H9 (cell line): ENCODE data around the gene UNC80. TPM values are rescaled to one million over a fixed set of nuclear protein-coding genes. Genes with fewer than 3 reads are reported as not detected.

Experiments
- DNase-seq: peaks from one replicate; pipeline ENCODE4 v3.0.0-alpha.2; 2017
- H2AFZ ChIP-seq: one replicate; pipeline ENCODE4 v1.6.1; 2013; ENCODE audit warnings: mild to moderate bottlenecking, low read length, control low read depth, moderate library complexity
- H2AK5ac ChIP-seq: 2 replicates; pipeline ENCODE4 v1.6.1; 2013; ENCODE audit warnings: low read length, control low read depth, mixed read lengths; ENCODE audit not compliant: insufficient read length
- H2BK120ac ChIP-seq: one replicate; pipeline ENCODE4 v1.6.1; 2013; ENCODE audit warnings: low read depth, mild to moderate bottlenecking, low read length, control low read depth, inconsistent platforms; ENCODE audit not compliant: poor library complexity, severe bottlenecking
- H2BK12ac ChIP-seq: 2 replicates; pipeline ENCODE4 v1.6.1; 2013; ENCODE audit warnings: low read length, control low read depth, mixed read lengths, low read depth; ENCODE audit not compliant: insufficient read length
- H2BK15ac ChIP-seq: 2 replicates; pipeline ENCODE4 v1.6.1; 2013; ENCODE audit warnings: low read depth, low read length, control low read depth
- H2BK20ac ChIP-seq: one replicate; pipeline ENCODE4 v1.6.1; 2013; ENCODE audit warnings: low read depth, mild to moderate bottlenecking, low read length, control low read depth, inconsistent platforms; ENCODE audit not compliant: poor library complexity, severe bottlenecking
- H2BK5ac ChIP-seq: 2 replicates; pipeline ENCODE4 v1.6.1; 2013; ENCODE audit warnings: low read length, control low read depth, mixed read lengths; ENCODE audit not compliant: insufficient read length
- H3K14ac ChIP-seq: 2 replicates; pipeline ENCODE4 v1.6.1; 2013; ENCODE audit warnings: low read length, control low read depth; ENCODE audit not compliant: insufficient read depth
- H3K18ac ChIP-seq: 2 replicates; pipeline ENCODE4 v1.6.1; 2013; ENCODE audit warnings: low read depth, mild to moderate bottlenecking, mixed read lengths, low read length, control low read depth; ENCODE audit not compliant: insufficient read length
- H3K23ac ChIP-seq: 2 replicates; pipeline ENCODE4 v1.6.1; 2013; ENCODE audit warnings: low read length, control low read depth, mixed read lengths, low read depth; ENCODE audit not compliant: insufficient read length
- H3K23me2 ChIP-seq: 2 replicates; pipeline ENCODE4 v1.6.1; 2013; ENCODE audit warnings: low read depth, mild to moderate bottlenecking, mixed read lengths, low read length, control low read depth; ENCODE audit not compliant: insufficient read length, poor library complexity, severe bottlenecking
- H3K27ac ChIP-seq: 2 replicates; pipeline ENCODE4 v1.5.1; 2013; ENCODE audit warnings: low read length, control low read depth, mixed read lengths, low read depth; ENCODE audit not compliant: insufficient read length
- H3K27me3 ChIP-seq: 2 replicates; pipeline ENCODE4 v1.6.1; 2013; ENCODE audit warnings: low read length, control low read depth, inconsistent platforms; ENCODE audit not compliant: insufficient read depth
- H3K4ac ChIP-seq: 2 replicates; pipeline ENCODE4 v1.6.1; 2013; ENCODE audit warnings: low read depth, mild to moderate bottlenecking, control low read depth, inconsistent platforms, low read length, moderate library complexity
- H3K4me1 ChIP-seq: 2 replicates; pipeline ENCODE4 v1.6.1; 2013; ENCODE audit warnings: low read length, control low read depth, inconsistent platforms; ENCODE audit not compliant: insufficient read depth
- H3K4me2 ChIP-seq: 2 replicates; pipeline ENCODE4 v1.6.1; 2013; ENCODE audit warnings: low read length, control low read depth, mixed read lengths; ENCODE audit not compliant: insufficient read length, insufficient read depth
- H3K56ac ChIP-seq: 2 replicates; pipeline ENCODE4 v1.6.1; 2013; ENCODE audit warnings: low read depth, mild to moderate bottlenecking, mixed read lengths, low read length, control low read depth; ENCODE audit not compliant: insufficient read length
- H3K79me1 ChIP-seq: 2 replicates; pipeline ENCODE4 v1.6.1; 2013; ENCODE audit warnings: low read depth, mild to moderate bottlenecking, moderate library complexity, low read length, control low read depth, inconsistent platforms; ENCODE audit not compliant: insufficient read depth, poor library complexity, severe bottlenecking
- H3K79me2 ChIP-seq: 2 replicates; pipeline ENCODE4 v1.6.1; 2013; ENCODE audit warnings: low read length, control low read depth, inconsistent platforms; ENCODE audit not compliant: insufficient read depth
- H3K9ac ChIP-seq: 2 replicates; pipeline ENCODE4 v1.6.1; 2013; ENCODE audit warnings: low read length, control low read depth, mixed read lengths; ENCODE audit not compliant: insufficient read length; ENCODE audit errors: extremely low read depth
- H3K9me3 ChIP-seq: one replicate; pipeline ENCODE4 v1.6.1; 2013; ENCODE audit warnings: low read depth, low read length, inconsistent platforms; ENCODE audit not compliant: control insufficient read depth
- H3T11ph ChIP-seq: one replicate; pipeline ENCODE4 v1.6.1; 2013; ENCODE audit warnings: mild to moderate bottlenecking, low read length, control low read depth, inconsistent platforms
- H4K20me1 ChIP-seq: one replicate; pipeline ENCODE4 v1.6.1; 2013; ENCODE audit not compliant: control insufficient read depth, insufficient read length, insufficient read depth
- H4K5ac ChIP-seq: 2 replicates; pipeline ENCODE4 v1.6.1; 2013; ENCODE audit warnings: low read depth, mild to moderate bottlenecking, mixed read lengths, low read length, control low read depth; ENCODE audit not compliant: insufficient read length
- H4K8ac ChIP-seq: replicated peaks from 2 replicates; pipeline ENCODE4 v1.6.1; 2013; ENCODE audit warnings: low read length, control low read depth, mixed read lengths, low read depth; ENCODE audit not compliant: insufficient read length
- H4K91ac ChIP-seq: 2 replicates; pipeline ENCODE4 v1.6.1; 2013; ENCODE audit warnings: low read depth, mild to moderate bottlenecking, moderate library complexity, mixed read lengths, low read length, control low read depth; ENCODE audit not compliant: insufficient read length
- H3K27ac Mint-ChIP-seq, 3 experiments: 2 replicates in 2 of 3; 3 replicates in 1 of 3; pipeline ENCODE4 v1.8.0; 2020 to 2021; ENCODE audit warnings: mixed read lengths in 3 of 3, mild to moderate bottlenecking in 1 of 3, moderate library complexity in 1 of 3
- H3K27me3 Mint-ChIP-seq: 2 replicates; pipeline ENCODE4 v1.8.0; 2021; ENCODE audit warnings: low read depth, mild to moderate bottlenecking, moderate library complexity, mixed read lengths
- H3K36me3 Mint-ChIP-seq, 3 experiments: 2 replicates in 2 of 3; 3 replicates in 1 of 3; pipeline ENCODE4 v1.8.0; 2020 to 2021; ENCODE audit warnings: low read depth in 3 of 3, mixed read lengths in 3 of 3; ENCODE audit not compliant: insufficient read depth in 1 of 3
- H3K4me1 Mint-ChIP-seq, 2 experiments: 2 replicates each; pipeline ENCODE4 v1.8.0; 2020; ENCODE audit warnings: mixed read lengths in 2 of 2
- H3K4me3 Mint-ChIP-seq, 2 experiments: 2 replicates in 1 of 2; 3 replicates in 1 of 2; pipeline ENCODE4 v1.8.0; 2020 to 2021; ENCODE audit warnings: mild to moderate bottlenecking in 2 of 2, mixed read lengths in 2 of 2, moderate library complexity in 1 of 2
- H3K9me3 Mint-ChIP-seq, 2 experiments: 2 replicates in 1 of 2; 3 replicates in 1 of 2; pipeline ENCODE4 v1.8.0; 2020; ENCODE audit warnings: mild to moderate bottlenecking in 2 of 2, mixed read lengths in 2 of 2, moderate library complexity in 1 of 2
- WGBS: extraction: QIAGEN DNeasy Blood & Tissue Kit; methylation state at CpG from one replicate; pipeline ENCODE4 v1.1.7; 2013; ENCODE audit warnings: missing lambda C conversion rate, low lambda C conversion rate, mixed read lengths; ENCODE audit not compliant: insufficient read length; ENCODE audit errors: extremely low coverage; 5-methylcytosine and 5-hydroxymethylcytosine counted together
- total RNA-seq: library from RNA; stranded (reverse); gene quantifications from 2 replicates; pipeline ENCODE4 v1.2.1, GENCODE V29; 2021
- TF ChIP-seq, protein P1 (sequence below): fragments of 200-600 bp; sonication (generic); conservative IDR thresholded peaks from 3 replicates; pipeline ENCODE4 v1.8.0; 2021; ENCODE audit warnings: antibody characterized with exemption, mild to moderate bottlenecking

Gene UNC80
- total RNA-seq, 1 experiment from 2014 or later = 0.52 TPM

DNA sequence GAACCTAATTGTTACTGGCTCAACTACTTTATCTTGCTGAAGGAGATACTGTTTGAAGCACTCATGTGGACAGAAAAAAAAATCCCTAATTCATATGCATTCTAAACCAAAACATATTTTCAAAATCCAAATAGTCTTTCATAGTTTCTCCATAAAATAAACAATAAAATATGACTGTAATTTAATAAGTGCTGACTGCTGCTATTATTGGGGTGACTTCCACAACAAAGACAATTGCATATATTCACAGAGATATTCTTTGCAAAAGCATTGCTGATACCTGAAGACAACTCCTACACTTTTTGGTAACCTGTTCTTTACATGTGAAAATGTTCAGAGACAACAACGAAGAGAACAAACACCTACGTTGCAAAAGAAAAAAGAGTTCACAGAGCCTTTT is 157.7 kb downstream of the UNC80 start:
- H2BK20ac ChIP-seq = no peak overlapping the region
- H2AFZ ChIP-seq = no peak overlapping the region
- Mint-ChIP-seq H3K27ac (no peak overlapping the region; a peak in 1 of 7 replicates), H3K9me3 (no peaks in the 10 kb centered on the region), H3K4me3 (no peak overlapping the region), H3K4me1 (peaks cover 0 to 4% of the 10 kb centered on the region in 2 experiments; a peak in 2 of 4 replicates), H3K27me3 (no peaks in the 10 kb centered on the region; the same call in 1 of the 2 replicates), H3K36me3 (no peaks in the 10 kb centered on the region)
- H2BK120ac ChIP-seq = no peak overlapping the region
- no peak overlapping the region for H3K18ac ChIP-seq
- H3K4me2 ChIP-seq = no peak overlapping the region
- no peak overlapping the region for H4K8ac ChIP-seq
- no peaks in the 10 kb centered on the region for H3K79me2 ChIP-seq
- no peak overlapping the region for H4K91ac ChIP-seq
- H3K14ac ChIP-seq = no peak overlapping the region
- H3K56ac ChIP-seq = no peak overlapping the region
- no peak overlapping the region for H3K23ac ChIP-seq
- H2BK12ac ChIP-seq = no peak overlapping the region
- H3K9ac ChIP-seq = no peak overlapping the region
- no peaks in the 10 kb centered on the region for H3K27me3 ChIP-seq
- no peak overlapping the region for H2BK15ac ChIP-seq
- no peaks in the 10 kb centered on the region for H3K4me1 ChIP-seq
- H2AK5ac ChIP-seq = no peak overlapping the region
- H3K4ac ChIP-seq = no peak overlapping the region
- no peak overlapping the region for H3T11ph ChIP-seq
- no peak for DNase-seq
- no peaks in the 10 kb centered on the region for H3K23me2 ChIP-seq
- H3K27ac ChIP-seq = no peak overlapping the region
- no peak overlapping the region for H4K5ac ChIP-seq
- no CpG with 5 or more reads among the region's 2 CpGs for WGBS
- H3K79me1 ChIP-seq = no peaks in the 10 kb centered on the region
- TF ChIP-seq, protein P1, sequence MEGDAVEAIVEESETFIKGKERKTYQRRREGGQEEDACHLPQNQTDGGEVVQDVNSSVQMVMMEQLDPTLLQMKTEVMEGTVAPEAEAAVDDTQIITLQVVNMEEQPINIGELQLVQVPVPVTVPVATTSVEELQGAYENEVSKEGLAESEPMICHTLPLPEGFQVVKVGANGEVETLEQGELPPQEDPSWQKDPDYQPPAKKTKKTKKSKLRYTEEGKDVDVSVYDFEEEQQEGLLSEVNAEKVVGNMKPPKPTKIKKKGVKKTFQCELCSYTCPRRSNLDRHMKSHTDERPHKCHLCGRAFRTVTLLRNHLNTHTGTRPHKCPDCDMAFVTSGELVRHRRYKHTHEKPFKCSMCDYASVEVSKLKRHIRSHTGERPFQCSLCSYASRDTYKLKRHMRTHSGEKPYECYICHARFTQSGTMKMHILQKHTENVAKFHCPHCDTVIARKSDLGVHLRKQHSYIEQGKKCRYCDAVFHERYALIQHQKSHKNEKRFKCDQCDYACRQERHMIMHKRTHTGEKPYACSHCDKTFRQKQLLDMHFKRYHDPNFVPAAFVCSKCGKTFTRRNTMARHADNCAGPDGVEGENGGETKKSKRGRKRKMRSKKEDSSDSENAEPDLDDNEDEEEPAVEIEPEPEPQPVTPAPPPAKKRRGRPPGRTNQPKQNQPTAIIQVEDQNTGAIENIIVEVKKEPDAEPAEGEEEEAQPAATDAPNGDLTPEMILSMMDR = no peak
- no peak overlapping the region for H2BK5ac ChIP-seq
- no peaks in the 10 kb centered on the region for H3K9me3 ChIP-seq
- H4K20me1 ChIP-seq = no peaks in the 10 kb centered on the region
